MM.1S (cell line): ENCODE measurements around the gene LSR.

Experiments
- EZH2phosphoT487 ChIP-seq: fragments of 300-600 bp; sonication (generic); IDR thresholded peaks from 2 replicates; pipeline ENCODE4 v1.6.1; 2018; ENCODE audit warnings: antibody characterized with exemption, low read length
- TF ChIP-seq, protein P1 (sequence below): fragments of 300-600 bp; sonication (generic); IDR thresholded peaks from 2 replicates; pipeline ENCODE4 v1.5.1; 2016; ENCODE audit warnings: antibody characterized with exemption, low read length, mixed read lengths

DNA sequence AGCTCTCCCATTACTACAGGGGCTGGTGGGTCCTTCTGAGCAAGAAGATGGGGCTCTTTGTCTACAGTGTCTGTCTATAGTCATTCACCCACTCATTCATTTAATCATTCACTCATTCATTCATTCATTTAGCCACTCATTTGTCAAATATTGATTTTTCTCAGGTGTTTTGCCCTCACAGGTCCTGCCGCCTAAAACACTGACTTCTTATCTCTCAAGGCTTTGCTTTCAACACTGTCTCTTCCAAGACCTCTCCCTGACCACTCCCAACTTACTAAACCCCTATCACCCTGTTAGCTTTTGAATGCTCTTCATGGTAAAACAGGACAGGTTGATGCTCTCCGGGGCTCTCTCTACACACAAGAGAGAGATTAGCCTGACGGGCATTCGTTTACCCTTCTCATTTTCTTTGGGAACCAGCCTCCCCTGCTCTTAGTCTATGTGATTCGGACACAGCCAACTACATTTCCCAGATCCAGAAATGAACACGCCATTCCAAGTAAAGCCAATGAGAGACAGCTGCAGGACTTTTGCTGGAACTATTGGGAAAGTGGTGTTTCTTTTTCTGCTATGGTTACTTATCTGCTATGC lies 43.0 kb upstream of the LSR start:
- TF ChIP-seq, protein P1, sequence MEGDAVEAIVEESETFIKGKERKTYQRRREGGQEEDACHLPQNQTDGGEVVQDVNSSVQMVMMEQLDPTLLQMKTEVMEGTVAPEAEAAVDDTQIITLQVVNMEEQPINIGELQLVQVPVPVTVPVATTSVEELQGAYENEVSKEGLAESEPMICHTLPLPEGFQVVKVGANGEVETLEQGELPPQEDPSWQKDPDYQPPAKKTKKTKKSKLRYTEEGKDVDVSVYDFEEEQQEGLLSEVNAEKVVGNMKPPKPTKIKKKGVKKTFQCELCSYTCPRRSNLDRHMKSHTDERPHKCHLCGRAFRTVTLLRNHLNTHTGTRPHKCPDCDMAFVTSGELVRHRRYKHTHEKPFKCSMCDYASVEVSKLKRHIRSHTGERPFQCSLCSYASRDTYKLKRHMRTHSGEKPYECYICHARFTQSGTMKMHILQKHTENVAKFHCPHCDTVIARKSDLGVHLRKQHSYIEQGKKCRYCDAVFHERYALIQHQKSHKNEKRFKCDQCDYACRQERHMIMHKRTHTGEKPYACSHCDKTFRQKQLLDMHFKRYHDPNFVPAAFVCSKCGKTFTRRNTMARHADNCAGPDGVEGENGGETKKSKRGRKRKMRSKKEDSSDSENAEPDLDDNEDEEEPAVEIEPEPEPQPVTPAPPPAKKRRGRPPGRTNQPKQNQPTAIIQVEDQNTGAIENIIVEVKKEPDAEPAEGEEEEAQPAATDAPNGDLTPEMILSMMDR = no peak
- TF ChIP-seq EZH2phosphoT487 = no peak
